Suprapubic skin (tissue), 4 donors: ENCODE measurements around the gene IQCH. TPM values are rescaled to one million over a fixed set of nuclear protein-coding genes. Genes with fewer than 3 reads are reported as not detected.
"Not testable (repeated sequence)": the region's sequence is repeated elsewhere in the genome, so short reads cannot be mapped to it uniquely, and the experiment has no call there.

Experiments
- DNase-seq, 2 donors: peaks; one replicate each; pipeline ENCODE4 v3.0.0-alpha.2; 2019; ENCODE audit warnings: low spot score in 2 of 2
- H3K27ac ChIP-seq: fragments of 200-600 bp; sonication (generic); one replicate; pipeline ENCODE4 v1.5.1; 2019
- H3K27me3 ChIP-seq: fragments of 200-600 bp; sonication (generic); one replicate; pipeline ENCODE4 v1.5.1; 2019
- H3K36me3 ChIP-seq: fragments of 200-600 bp; sonication (generic); one replicate; pipeline ENCODE4 v1.5.1; 2019
- H3K4me1 ChIP-seq: fragments of 200-600 bp; sonication (generic); one replicate; pipeline ENCODE4 v1.5.1; 2019
- H3K4me3 ChIP-seq: fragments of 200-600 bp; sonication (generic); one replicate; pipeline ENCODE4 v1.5.1; 2019; ENCODE audit warnings: mild to moderate bottlenecking
- H3K9me3 ChIP-seq: fragments of 200-600 bp; sonication (generic); one replicate; pipeline ENCODE4 v1.5.1; 2019
- CTCF ChIP-seq, 2 donors: fragments of 200-600 bp in 1 of 2; fragments of 450-650 bp in 1 of 2; sonication (generic) in 1 of 2; IDR thresholded peaks; one replicate each; pipeline ENCODE4 v1.5.1; 2016 to 2019; ENCODE audit warnings: antibody characterized with exemption in 2 of 2, mild to moderate bottlenecking in 1 of 2, moderate library complexity in 1 of 2
- EP300 ChIP-seq: sonication (generic); formaldehyde crosslinking; IDR thresholded peaks from one replicate; pipeline ENCODE4 v1.6.1; 2017; ENCODE audit warnings: antibody characterized with exemption
- POLR2A ChIP-seq, 2 donors: fragments of 450-650 bp; IDR thresholded peaks; one replicate each; pipeline ENCODE4 v1.6.1; 2017; ENCODE audit warnings: antibody characterized with exemption in 2 of 2, mild to moderate bottlenecking in 2 of 2, moderate library complexity in 2 of 2
- POLR2AphosphoS5 ChIP-seq, 3 donors: sonication (generic); formaldehyde crosslinking; IDR thresholded peaks; one replicate each; pipeline ENCODE4 v1.6.1; 2017; ENCODE audit warnings: antibody characterized with exemption in 3 of 3
- WGBS: methylation state at CpG from one replicate; pipeline ENCODE4 v1.1.5; 2018; 5-methylcytosine and 5-hydroxymethylcytosine counted together
- total RNA-seq, 4 donors: library from RNA; depleted of rRNA; stranded (reverse); fragments of >200 nt; gene quantifications; one replicate each; pipeline ENCODE4 v1.1.0, GENCODE V29; 2016

Gene IQCH
- total RNA-seq, 4 donors from 2014 or later: 1.4 to 3.1 (median 2.2) TPM

GRCh38 chr15:67421105-67421504, 166.5 kb downstream of the IQCH start:
- TF ChIP-seq POLR2A (IDR thresholded peaks at IDR 0.05): no peak
- TF ChIP-seq POLR2AphosphoS5 (IDR thresholded peaks at IDR 0.05): no peak
- TF ChIP-seq CTCF (IDR thresholded peaks at IDR 0.05): no peak
- no peak for TF ChIP-seq EP300
- no peak for DNase-seq
- H3K36me3 ChIP-seq: peaks cover 6% of the 10 kb centered on the region
- 92% methylated on average over 6 of the region's 6 CpGs for WGBS
- H3K27ac ChIP-seq: no peak overlapping the region
- no peaks in the 10 kb centered on the region for H3K4me1 ChIP-seq
- H3K9me3 ChIP-seq: no peaks in the 10 kb centered on the region
- no peak overlapping the region for H3K4me3 ChIP-seq
- no peaks in the 10 kb centered on the region for H3K27me3 ChIP-seq

- no peak for DNase-seq
- Histone ChIP-seq H3K4me1 (no peaks in the 10 kb centered on the region), H3K27ac (no peak overlapping the region), H3K36me3 (peaks cover 6% of the 10 kb centered on the region), H3K9me3 (no peaks in the 10 kb centered on the region), H3K27me3 (no peaks in the 10 kb centered on the region), H3K4me3 (no peak overlapping the region)
- no peak for TF ChIP-seq EP300
- WGBS: 78% methylated on average over 1 of the region's 1 CpG
Measured at GRCh38 chr15:67422296-67422695, 167.7 kb downstream of the IQCH start.

GRCh38 chr15:67433495-67434099, 179.0 kb downstream of the IQCH start:
- Histone ChIP-seq H3K4me1 (no peaks in the 10 kb centered on the region), H3K4me3 (no peak overlapping the region), H3K36me3 (no peaks in the 10 kb centered on the region), H3K9me3 (no peaks in the 10 kb centered on the region), H3K27ac (no peak overlapping the region), H3K27me3 (no peaks in the 10 kb centered on the region)
- TF ChIP-seq POLR2A (IDR thresholded peaks at IDR 0.05): no peak
- TF ChIP-seq CTCF (IDR thresholded peaks at IDR 0.05): peak; percentile 60 to 75
- DNase-seq: no peak
- 68% methylated on average over 3 of the region's 3 CpGs for WGBS

GRCh38 chr15:67436351-67437250, 182.0 kb downstream of the IQCH start:
- DNase-seq, H3K4me1 ChIP-seq, H3K27ac ChIP-seq, H3K36me3 ChIP-seq, H3K27me3 ChIP-seq, H3K9me3 ChIP-seq, H3K4me3 ChIP-seq: not testable (repeated sequence)
- WGBS: 88% methylated on average over 10 of the region's 13 CpGs

- 60% methylated on average over 2 of the region's 2 CpGs for WGBS
- H3K27ac ChIP-seq: no peak overlapping the region
Measured at GRCh38 chr15:67444100-67444499, 189.5 kb downstream of the IQCH start.

More at GRCh38 chr15:67444100-67444499, 189.5 kb downstream of the IQCH start:
- no peaks in the 10 kb centered on the region for H3K36me3 ChIP-seq
- no peaks in the 10 kb centered on the region for H3K4me1 ChIP-seq
- no peaks in the 10 kb centered on the region for H3K9me3 ChIP-seq
- H3K4me3 ChIP-seq: no peak overlapping the region
- no peaks in the 10 kb centered on the region for H3K27me3 ChIP-seq
- no peak for TF ChIP-seq POLR2AphosphoS5 (IDR thresholded peaks at IDR 0.05)
- TF ChIP-seq EP300: no peak
- no peak for TF ChIP-seq POLR2A (IDR thresholded peaks at IDR 0.05)
- TF ChIP-seq CTCF (IDR thresholded peaks at IDR 0.05): no peak
- DNase-seq: no peak
